Mesendoderm (in vitro differentiated cells): ENCODE data around the gene PLCB4.

Experiments used
- DNase-seq: peaks from one replicate; pipeline ENCODE4 v3.0.0; 2013
- H2AK5ac ChIP-seq: 2 replicates; pipeline ENCODE4 v1.6.1; 2013; ENCODE audit warnings: low read length, inconsistent platforms
- H2BK120ac ChIP-seq: 2 replicates; pipeline ENCODE4 v1.6.1; 2013; ENCODE audit warnings: low read depth, mild to moderate bottlenecking, low read length, moderate library complexity, mixed read lengths
- H2BK15ac ChIP-seq: replicated peaks from 2 replicates; pipeline ENCODE4 v1.6.1; 2013; ENCODE audit warnings: low read depth, mild to moderate bottlenecking, moderate library complexity
- H2BK5ac ChIP-seq: 2 replicates; pipeline ENCODE4 v1.6.1; 2013; ENCODE audit warnings: low read length, inconsistent platforms
- H3K18ac ChIP-seq: 2 replicates; pipeline ENCODE4 v1.6.1; 2013; ENCODE audit warnings: mild to moderate bottlenecking, low read length, mixed read lengths
- H3K23ac ChIP-seq: one replicate; pipeline ENCODE4 v1.6.1; 2013; ENCODE audit warnings: low read length
- H3K27ac ChIP-seq: 2 replicates; pipeline ENCODE4 v1.5.1; 2013; ENCODE audit warnings: low read depth, mild to moderate bottlenecking, inconsistent platforms, low read length, moderate library complexity
- H3K27me3 ChIP-seq: 2 replicates; pipeline ENCODE4 v1.6.1; 2013; ENCODE audit warnings: low read length, control low read depth, mild to moderate bottlenecking, inconsistent platforms; ENCODE audit not compliant: insufficient read depth, poor library complexity
- H3K36me3 ChIP-seq: 2 replicates; pipeline ENCODE4 v1.6.1; 2013; ENCODE audit warnings: low read length, inconsistent platforms; ENCODE audit not compliant: control insufficient read depth, insufficient read depth
- H3K4ac ChIP-seq: one replicate; pipeline ENCODE4 v1.6.1; 2013; ENCODE audit warnings: low read depth, mild to moderate bottlenecking, low read length, moderate library complexity
- H3K4me1 ChIP-seq: 2 replicates; pipeline ENCODE4 v1.6.1; 2013; ENCODE audit warnings: low read depth, low read length, inconsistent platforms; ENCODE audit not compliant: control insufficient read depth
- H3K4me2 ChIP-seq: 2 replicates; pipeline ENCODE4 v1.6.1; 2013; ENCODE audit warnings: low read length
- H3K4me3 ChIP-seq: 2 replicates; pipeline ENCODE4 v1.5.1; 2013; ENCODE audit warnings: mild to moderate bottlenecking, low read length
- H3K56ac ChIP-seq: one replicate; pipeline ENCODE4 v1.6.1; 2013; ENCODE audit warnings: low read length
- H3K79me1 ChIP-seq: 2 replicates; pipeline ENCODE4 v1.6.1; 2013; ENCODE audit warnings: low read length, inconsistent platforms
- H3K79me2 ChIP-seq: 2 replicates; pipeline ENCODE4 v1.6.1; 2013; ENCODE audit warnings: mild to moderate bottlenecking, low read length; ENCODE audit not compliant: control insufficient read depth, insufficient read depth
- H3K9ac ChIP-seq: 2 replicates; pipeline ENCODE4 v1.6.1; 2013; ENCODE audit warnings: low read length, inconsistent platforms
- H4K5ac ChIP-seq: one replicate; pipeline ENCODE4 v1.6.1; 2013; ENCODE audit warnings: low read length
- H4K8ac ChIP-seq: one replicate; pipeline ENCODE4 v1.6.1; 2013; ENCODE audit warnings: low read depth, mild to moderate bottlenecking, control low read depth, low read length, moderate library complexity
- WGBS: extraction: QIAGEN DNeasy Blood & Tissue Kit; methylation state at CpG from one replicate; pipeline ENCODE4 v1.1.7; 2013; ENCODE audit warnings: low lambda C conversion rate, missing lambda C conversion rate; ENCODE audit not compliant: insufficient coverage; ENCODE audit errors: extremely low coverage; 5-methylcytosine and 5-hydroxymethylcytosine counted together

Gene PLCB4

GRCh38 chr20:9109566-9109965, 40.7 kb downstream of the PLCB4 start:
- Histone ChIP-seq H3K18ac (no peak overlapping the region), H4K5ac (no peak overlapping the region), H2BK15ac (no peak overlapping the region), H3K4ac (no peak overlapping the region), H3K4me1 (no peaks in the 10 kb centered on the region), H3K56ac (no peak overlapping the region), H2AK5ac (no peak overlapping the region), H3K4me3 (no peak overlapping the region), H3K23ac (no peak overlapping the region), H3K27ac (no peak overlapping the region), H2BK120ac (no peak overlapping the region), H3K36me3 (no peaks in the 10 kb centered on the region), H2BK5ac (no peak overlapping the region), H4K8ac (no peak overlapping the region), H3K27me3 (no peaks in the 10 kb centered on the region), H3K79me2 (no peaks in the 10 kb centered on the region), H3K79me1 (peaks cover 2% of the 10 kb centered on the region), H3K4me2 (no peak overlapping the region), H3K9ac (no peak overlapping the region)
- DNase-seq: no peak
- WGBS: no CpG with 5 or more reads among the region's 1 CpG

- H3K79me1 ChIP-seq: peaks cover 2% of the 10 kb centered on the region
- H3K36me3 ChIP-seq: no peaks in the 10 kb centered on the region
- no peak overlapping the region for H3K4me2 ChIP-seq
- no peaks in the 10 kb centered on the region for H3K79me2 ChIP-seq
- H2BK5ac ChIP-seq: no peak overlapping the region
- no peak overlapping the region for H4K8ac ChIP-seq
- H3K27ac ChIP-seq: no peak overlapping the region
- no peak overlapping the region for H3K9ac ChIP-seq
- H3K18ac ChIP-seq: no peak overlapping the region
- no peak overlapping the region for H2BK15ac ChIP-seq
- no peak overlapping the region for H3K23ac ChIP-seq
- no peaks in the 10 kb centered on the region for H3K27me3 ChIP-seq
- no peak overlapping the region for H3K4ac ChIP-seq
- no peak overlapping the region for H3K56ac ChIP-seq
- no peak overlapping the region for H2AK5ac ChIP-seq
- H3K4me1 ChIP-seq: no peaks in the 10 kb centered on the region
- no peak overlapping the region for H4K5ac ChIP-seq
- H3K4me3 ChIP-seq: no peak overlapping the region
- no CpG with 5 or more reads among the region's 1 CpG for WGBS
- no peak overlapping the region for H2BK120ac ChIP-seq
- no peak for DNase-seq
Measured at GRCh38 chr20:9110365-9110764, 41.5 kb downstream of the PLCB4 start.

- H3K23ac ChIP-seq: no peak overlapping the region
- H3K27me3 ChIP-seq: no peaks in the 10 kb centered on the region
- no peak for DNase-seq
- no peak overlapping the region for H3K9ac ChIP-seq
- no peaks in the 10 kb centered on the region for H3K36me3 ChIP-seq
- H2BK120ac ChIP-seq: no peak overlapping the region
- H3K79me2 ChIP-seq: no peaks in the 10 kb centered on the region
- no peak overlapping the region for H3K18ac ChIP-seq
- no peak overlapping the region for H3K4ac ChIP-seq
- H3K4me1 ChIP-seq: no peaks in the 10 kb centered on the region
- H4K8ac ChIP-seq: no peak overlapping the region
- no peak overlapping the region for H3K4me3 ChIP-seq
- no peak overlapping the region for H2AK5ac ChIP-seq
- H2BK5ac ChIP-seq: no peak overlapping the region
- no peak overlapping the region for H3K27ac ChIP-seq
- no CpG with 5 or more reads among the region's 3 CpGs for WGBS
- no peak overlapping the region for H4K5ac ChIP-seq
- no peak overlapping the region for H3K4me2 ChIP-seq
- peaks cover 2% of the 10 kb centered on the region for H3K79me1 ChIP-seq
- H3K56ac ChIP-seq: no peak overlapping the region
- H2BK15ac ChIP-seq: no peak overlapping the region
Measured at GRCh38 chr20:9110916-9111432, 42.1 kb downstream of the PLCB4 start.

GRCh38 chr20:9112541-9113515, 43.9 kb downstream of the PLCB4 start:
- Histone ChIP-seq H3K4me3 (no peak overlapping the region), H3K27me3 (no peaks in the 10 kb centered on the region), H3K36me3 (no peaks in the 10 kb centered on the region), H3K9ac (no peak overlapping the region), H3K79me1 (peaks cover 2% of the 10 kb centered on the region), H2AK5ac (no peak overlapping the region), H2BK5ac (no peak overlapping the region), H2BK15ac (no peak overlapping the region), H3K18ac (no peak overlapping the region), H2BK120ac (no peak overlapping the region), H4K8ac (no peak overlapping the region), H3K4me2 (no peak overlapping the region), H3K56ac (no peak overlapping the region), H3K27ac (no peak overlapping the region), H4K5ac (no peak overlapping the region), H3K4me1 (no peaks in the 10 kb centered on the region), H3K79me2 (no peaks in the 10 kb centered on the region), H3K4ac (no peak overlapping the region), H3K23ac (no peak overlapping the region)
- no peak for DNase-seq
- WGBS: no CpG with 5 or more reads among the region's 6 CpGs

GRCh38 chr20:9114709-9115108, 45.8 kb downstream of the PLCB4 start:
- no peaks in the 10 kb centered on the region for H3K79me2 ChIP-seq
- no peak overlapping the region for H3K4ac ChIP-seq
- H2BK5ac ChIP-seq: no peak overlapping the region
- no peak overlapping the region for H3K4me3 ChIP-seq
- no peak overlapping the region for H3K9ac ChIP-seq
- H3K18ac ChIP-seq: no peak overlapping the region
- H3K56ac ChIP-seq: no peak overlapping the region
- no peak overlapping the region for H3K23ac ChIP-seq
- no peak overlapping the region for H2AK5ac ChIP-seq
- H3K79me1 ChIP-seq: peaks cover 2% of the 10 kb centered on the region
- no peaks in the 10 kb centered on the region for H3K27me3 ChIP-seq
- H2BK15ac ChIP-seq: no peak overlapping the region
- no peak overlapping the region for H4K5ac ChIP-seq
- no peaks in the 10 kb centered on the region for H3K4me1 ChIP-seq
- H3K4me2 ChIP-seq: no peak overlapping the region
- H4K8ac ChIP-seq: no peak overlapping the region
- WGBS: no CpG with 5 or more reads among the region's 4 CpGs
- DNase-seq: peak; percentile 34
- no peak overlapping the region for H2BK120ac ChIP-seq
- no peaks in the 10 kb centered on the region for H3K36me3 ChIP-seq
- H3K27ac ChIP-seq: no peak overlapping the region
